ENCODE results near the gene ESPNL.
"Not testable (repeated sequence)": the region's sequence is repeated elsewhere in the genome, so short reads cannot be mapped to it uniquely, and the experiment has no call there.

Gene ESPNL

DNA sequence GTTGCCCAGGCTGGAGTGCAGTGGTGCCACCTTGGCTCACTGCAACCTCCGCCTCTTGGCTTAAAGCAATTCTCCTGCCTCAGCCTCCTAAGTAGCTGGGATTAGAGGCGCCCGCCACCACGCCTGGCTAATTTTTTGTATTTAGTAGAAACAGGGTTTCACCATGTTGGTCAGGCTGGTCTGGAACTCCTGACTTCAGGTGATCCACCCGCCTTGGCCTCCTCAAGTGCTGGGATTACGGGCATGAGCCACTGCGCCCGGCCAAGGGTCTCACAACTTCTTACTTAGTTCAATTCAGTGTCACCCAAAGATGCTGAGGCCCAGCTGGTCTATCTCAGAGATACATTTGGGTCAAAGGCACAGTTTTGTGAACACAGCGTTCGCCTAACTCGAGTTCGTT is 15.6 kb downstream of the ESPNL start:
- DNase-seq (ENCODE audit: low spot score), result not testable (repeated sequence)

DNA sequence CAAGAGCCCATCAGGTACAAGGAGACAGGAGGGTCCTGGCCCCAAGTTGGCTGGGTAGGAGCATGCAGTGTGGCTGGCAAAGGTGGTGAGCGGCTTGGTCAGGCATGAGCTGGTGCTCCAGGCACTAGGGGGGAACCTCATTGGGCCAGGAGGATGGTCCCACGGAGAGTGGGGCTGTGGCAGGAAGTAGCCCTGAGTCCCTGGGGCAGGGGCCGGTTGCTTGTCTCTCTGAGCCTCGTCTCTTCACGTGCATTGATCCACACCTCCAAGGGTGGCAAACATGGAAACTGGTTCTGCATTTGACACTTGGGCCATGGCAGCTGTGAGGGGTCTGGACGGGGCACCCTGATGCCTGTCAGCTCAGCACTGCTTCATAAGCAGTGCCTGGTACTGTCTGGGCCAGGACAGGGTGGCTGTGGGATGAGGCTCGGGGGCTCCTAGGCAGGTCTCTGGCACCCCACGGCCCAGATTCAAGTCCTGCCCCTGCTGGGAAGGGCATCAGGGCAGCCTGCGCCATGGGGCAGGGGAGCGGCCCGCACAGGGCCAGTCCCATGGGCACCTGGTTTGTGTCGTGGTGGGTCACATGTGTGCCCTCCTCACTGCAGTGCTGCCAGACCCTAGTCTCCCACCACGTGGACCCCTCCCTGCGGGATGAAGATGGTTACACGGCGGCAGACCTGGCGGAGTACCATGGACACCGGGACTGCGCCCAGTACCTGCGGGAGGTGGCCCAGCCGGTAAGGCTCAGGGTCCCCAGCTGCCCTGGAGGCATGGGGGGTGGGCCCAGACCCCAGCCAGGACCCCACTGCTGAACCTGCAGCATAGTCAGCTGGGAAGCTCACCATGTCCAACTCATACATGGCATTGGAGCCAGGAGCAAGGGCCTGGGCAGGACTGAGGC is 16.4 kb downstream of the ESPNL start:
- no peak for DNase-seq (ENCODE audit: low spot score)

DNA sequence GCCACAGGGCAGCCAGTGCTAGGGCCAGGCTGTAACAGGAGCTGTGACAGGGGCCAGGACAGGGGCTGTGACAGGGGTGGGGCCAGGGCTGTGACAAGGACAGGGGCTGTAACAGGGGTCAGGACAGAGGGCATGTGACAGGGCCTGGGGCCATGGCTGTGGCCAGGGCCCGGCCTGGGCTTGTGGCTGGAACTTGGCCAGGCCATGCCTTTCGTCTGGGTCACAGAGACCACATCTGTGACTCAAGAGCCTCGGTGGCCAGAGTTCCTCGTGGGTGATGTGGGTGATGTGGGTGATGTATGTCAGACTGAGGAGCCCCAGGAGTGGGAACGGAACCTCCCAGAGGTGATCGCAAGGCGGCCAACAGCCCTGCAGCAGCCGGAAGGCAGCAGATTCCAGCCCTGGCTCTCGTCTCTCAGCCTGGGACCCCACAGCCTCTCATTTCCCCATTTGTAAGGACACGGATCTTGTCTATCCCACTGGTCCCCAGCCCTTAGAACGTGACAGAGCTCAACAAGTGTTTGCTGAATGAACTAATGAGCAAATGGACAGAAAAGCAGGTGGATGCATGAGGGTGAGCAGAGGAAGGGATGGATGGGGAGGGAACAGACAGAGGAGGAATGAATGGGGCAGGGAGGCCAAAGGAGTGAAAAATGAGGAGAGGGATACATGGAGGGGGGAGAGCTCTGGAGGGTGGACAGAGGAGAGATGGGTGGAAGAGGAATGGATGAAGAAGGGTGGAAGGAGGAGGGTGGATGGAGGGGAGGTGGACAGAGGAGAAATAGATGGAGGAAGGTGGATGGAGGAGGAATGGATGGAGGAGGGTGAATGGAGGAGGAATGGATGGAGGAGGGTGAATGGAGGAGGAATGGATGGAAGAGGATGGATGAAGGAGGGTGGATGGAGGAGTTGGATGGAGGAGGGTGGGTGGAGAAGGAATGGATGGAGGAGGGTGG is 17.3 kb downstream of the ESPNL start:
- DNase-seq (ENCODE audit: low spot score), result no peak

DNA sequence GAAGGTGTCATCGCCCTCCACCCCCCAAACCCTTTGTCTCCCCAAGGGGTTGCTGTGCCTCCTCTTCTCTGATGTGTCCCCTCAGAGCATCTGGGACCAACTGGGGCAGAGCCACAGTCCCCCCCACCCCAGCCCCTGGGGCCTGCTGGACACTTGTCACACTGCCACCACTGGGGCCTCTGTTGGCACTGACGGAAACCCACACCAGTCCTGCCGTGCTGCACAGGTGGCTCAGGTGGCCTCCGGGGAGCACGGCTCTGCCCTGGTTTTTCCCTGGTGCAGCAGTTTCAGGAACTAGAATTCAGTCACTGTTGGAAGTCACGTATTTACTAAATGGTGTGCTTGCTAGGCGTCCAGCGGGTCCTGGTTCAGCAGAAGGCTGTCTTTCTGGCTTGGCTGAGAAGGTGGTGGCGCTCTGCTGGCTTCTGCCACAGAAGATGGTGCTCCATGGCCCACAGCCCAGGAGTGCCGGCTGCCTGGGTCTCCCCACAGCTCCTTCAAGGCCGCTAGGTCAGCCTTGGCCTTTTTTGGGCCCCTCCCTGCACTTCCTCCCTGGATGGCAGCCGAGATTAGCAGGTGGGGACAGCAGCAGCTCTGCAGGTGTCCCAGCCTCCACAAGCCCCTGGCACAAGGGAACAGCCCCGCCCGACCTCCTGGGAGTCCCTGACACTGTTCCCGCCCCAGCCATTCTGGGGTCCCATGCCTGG is 19.8 kb downstream of the ESPNL start:
- no peak for DNase-seq (ENCODE audit: low spot score)

DNA sequence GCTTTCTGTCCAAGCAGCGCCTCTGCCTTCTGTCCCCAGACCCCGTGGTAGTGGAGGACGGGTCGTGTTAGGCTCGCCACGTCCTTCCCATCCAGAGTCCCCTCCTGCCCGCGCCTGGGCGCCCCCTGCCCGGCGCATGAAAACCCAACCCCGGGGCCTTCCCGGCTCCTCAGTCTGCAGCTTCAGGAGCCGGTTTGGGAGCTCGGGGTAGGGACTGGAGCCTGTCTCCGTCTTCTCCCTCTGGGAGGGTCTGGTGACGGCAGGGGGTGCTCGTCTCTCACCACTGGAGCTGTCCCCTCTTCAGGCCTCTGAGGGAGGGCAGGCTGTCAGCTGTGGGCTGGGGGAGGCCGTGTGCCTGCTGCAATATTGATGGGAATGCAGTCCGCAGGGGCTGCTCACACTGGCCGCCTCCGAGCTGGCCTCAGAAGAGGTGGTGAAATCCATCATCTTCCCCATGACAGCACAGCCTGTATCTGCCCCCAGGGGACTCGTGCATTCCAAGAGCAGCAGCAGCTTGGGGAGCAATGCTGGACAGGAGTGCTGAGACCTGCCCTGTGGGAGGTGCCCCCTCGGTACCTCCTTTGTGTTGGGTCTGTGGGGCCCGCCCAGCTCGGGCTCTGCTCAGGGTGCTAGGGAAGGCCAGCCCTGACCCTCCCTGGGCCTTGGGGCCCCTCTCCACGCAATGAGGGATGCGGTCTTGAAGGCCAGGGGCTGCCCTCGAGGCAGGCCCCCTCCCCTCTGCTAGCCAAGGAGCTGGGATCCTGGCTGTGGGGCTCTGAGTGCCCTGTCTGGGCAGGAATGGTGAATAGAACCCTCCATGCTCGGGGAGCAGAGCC is 20.5 kb downstream of the ESPNL start:
- no peak for DNase-seq (ENCODE audit: low spot score)

DNA sequence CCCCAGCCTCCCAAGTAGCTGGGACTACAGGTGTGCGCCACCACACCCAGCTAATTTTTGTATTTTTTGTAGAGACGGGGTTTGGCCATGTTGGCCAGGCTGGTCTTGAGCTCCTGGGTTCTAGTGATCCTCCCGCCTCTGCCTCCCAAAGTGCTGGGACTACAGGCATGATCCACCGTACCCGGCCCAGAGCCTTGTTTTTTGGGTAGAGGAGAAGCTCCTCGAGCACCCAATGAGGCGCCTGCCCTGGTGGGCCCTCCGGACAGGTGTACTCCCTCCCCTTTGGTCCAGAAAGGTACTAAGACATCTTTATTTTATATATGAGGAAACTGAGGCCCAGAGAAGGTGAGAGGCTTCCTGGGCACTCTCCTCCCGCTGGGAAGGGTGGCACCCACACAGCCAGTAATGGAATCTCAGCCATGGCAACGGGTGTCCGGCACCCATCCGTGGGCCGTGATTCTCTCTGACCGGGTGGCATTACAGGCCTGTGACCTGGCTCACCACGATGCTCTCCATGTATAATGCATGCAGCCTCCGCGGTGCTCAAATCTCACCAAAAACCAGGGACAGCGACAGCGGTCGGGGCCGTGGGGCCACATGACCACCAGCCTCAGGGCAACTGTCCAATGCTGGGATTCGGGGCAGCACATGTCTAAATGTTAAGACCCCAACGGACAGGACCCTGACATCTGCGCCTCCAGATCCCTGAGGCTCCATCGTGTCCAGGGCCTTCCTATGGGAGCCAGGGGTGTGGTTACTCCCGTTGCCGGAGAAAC is 21.6 kb downstream of the ESPNL start:
- DNase-seq (ENCODE audit: low spot score), result no peak

DNA sequence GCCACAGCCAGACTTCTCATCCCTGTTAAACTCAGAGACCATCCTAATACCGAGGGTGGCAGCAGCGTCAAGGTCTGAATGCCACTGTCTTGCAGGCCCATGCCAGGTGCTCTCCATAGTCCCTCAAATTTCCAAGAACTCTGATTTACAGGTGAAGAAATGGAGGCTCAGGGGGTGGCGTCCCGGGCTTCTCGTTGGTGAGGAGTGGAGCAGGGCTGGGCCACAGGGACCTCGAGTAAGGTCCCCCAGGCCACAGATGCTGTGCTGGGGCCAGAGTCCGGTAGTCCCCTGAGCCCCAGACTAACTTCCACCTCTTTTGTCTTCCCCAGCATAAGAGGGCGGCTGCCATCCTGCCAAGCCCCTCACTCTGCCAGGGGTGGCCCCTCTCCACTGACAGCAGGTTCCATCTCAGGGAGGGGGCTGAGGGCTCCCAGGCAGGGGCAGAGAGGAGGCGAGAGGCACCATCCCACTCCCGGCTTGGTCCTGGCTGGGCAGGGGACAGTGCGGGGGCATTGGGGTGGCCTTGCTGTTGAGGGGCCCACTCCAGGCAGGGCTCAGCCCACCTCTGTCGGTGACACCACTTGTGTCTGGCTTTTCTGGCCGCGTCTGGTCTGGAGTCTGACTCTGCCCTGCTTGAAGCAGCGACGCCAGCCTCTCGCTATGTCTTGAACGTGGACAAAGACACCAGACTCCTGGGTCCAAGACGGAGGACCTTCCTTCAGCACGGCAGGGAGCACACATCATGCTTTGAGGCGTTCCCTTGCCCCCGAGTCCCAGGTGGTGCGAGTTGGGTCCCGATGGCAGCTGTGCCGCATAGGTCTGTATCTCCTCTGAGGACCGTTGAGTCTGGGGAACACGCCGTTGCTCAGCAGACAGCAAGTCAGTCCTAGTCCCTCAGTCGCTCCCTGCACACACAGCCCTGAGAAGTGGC is 22.4 kb downstream of the ESPNL start:
- DNase-seq (ENCODE audit: low spot score), result no peak

DNA sequence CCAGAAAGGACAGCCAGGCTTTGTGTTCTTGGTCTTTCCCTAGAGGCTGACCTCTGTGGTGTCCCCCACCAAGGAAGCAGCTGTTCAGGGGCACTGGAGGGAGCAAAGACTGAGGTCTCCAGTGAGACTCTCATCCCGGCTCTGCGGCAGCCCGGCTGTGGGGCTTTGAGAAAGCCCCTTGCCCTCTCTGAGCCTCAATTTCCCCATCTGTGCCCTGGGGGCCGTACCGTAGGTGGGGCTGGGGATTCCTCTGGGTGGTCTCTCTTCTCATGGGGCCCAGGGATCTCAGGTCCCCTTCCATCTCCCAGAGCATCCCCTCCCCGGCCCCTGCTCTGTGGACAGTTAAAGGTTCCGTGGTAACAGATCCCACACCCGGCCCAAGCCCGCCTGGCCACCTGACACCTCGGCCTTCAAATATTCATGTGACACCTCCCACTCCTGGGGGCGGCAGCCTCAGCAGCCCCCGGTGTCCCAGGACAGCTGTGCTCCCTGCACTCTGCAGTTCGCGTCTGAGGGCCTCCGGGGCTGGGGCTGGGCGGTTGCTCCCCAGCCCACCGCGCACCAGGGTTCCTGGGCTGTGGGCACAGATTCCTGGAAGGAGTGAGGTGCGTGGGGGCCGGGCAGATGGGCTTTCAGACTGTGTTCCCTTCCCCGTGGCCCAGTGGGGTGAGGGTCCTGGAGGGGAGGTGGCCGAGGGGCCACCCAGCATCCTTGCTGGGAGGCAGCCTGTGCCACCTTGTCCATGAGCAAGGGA is 23.3 kb downstream of the ESPNL start:
- no peak for DNase-seq (ENCODE audit: low spot score)

DNA sequence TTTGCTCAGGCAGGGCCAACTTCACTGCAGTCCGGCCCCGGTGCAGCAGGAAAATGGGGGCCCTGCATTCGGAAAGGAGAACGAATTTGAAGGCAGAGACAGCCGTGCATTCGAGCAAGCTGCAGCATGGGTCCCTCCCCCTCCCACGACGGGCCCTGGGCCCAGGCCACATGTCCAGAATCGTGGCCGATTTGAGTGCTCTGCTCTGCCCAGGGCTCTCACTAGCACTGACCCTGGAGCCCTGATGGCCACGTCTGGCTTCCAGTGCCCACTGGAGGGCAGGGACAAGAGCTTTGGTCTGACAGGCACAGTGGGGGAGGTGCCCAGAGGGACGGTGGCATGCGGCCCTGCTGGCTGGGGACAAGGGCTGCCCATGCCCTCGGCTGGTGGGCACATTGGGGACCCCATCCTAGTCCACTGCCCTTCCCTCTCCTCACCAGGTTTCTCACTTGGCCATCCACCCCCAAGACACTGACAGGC is 23.9 kb downstream of the ESPNL start:
- DNase-seq (ENCODE audit: low spot score), result no peak

DNA sequence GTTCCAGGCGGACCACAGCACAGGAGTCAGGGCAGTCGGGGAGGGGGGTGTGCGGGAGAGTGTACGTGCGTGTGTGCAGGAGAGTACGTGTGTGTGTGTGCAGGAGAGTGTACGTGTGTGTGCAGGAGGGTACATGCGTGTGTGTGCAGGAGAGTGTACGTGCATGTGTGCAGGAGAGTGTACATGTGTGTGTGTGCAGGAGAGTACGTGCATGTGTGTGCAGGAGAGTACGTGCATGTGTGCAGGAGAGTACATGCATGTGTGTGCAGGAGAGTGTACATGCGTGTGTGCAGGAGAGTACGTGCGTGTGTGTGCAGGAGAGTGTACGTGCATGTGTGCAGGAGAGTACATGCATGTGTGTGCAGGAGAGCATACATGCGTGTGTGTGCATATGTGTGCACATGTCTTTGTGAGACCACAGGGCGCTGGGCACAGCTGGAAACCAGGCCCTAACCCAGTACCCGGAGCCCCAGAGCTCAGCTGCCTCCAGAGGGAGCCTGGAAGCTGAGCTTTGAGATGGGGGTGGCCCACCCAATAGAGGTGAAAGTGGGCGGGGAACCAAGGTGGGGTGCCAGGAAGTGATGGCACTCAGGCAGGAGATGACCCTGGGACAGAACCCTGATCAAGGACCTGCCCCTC is 24.5 kb downstream of the ESPNL start:
- no peak for DNase-seq (ENCODE audit: low spot score)

DNA sequence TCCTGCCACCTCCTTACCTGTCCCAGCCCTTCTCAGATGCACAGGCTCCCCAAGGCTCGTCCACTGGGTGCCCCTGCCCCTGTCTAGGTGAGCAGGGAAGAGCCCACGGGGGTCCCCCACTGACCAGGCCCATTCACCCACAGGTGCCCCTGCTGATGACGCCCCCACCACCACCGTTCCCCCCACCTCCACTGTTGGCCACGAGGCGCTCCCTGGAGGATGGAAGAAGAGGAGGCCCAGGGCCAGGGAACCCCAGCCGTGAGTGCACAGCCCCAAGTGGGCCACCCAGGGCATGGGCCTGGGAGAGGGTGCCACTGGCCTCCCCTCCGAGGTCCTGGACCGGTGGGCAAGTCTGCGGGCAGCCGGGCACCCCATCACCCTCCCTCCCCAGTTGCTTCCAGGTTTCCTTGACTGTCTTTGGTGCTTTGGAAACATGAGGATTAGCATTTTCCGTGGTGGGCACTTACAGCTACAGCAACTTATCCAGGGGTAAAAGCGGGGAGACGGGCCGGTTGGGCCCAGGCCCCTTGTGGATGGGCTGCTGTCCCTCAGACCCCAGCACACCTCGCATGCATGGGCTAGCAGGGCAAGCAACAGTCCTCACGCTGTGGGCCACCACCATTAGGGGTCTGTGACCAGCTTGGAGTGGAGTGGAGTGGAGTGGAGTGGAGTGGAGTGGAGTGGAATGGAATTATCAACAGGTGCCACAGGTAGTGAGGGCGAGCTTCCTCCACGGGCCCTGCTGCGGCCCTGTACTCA is 25.2 kb downstream of the ESPNL start:
- DNase-seq (ENCODE audit: low spot score), result no peak

DNA sequence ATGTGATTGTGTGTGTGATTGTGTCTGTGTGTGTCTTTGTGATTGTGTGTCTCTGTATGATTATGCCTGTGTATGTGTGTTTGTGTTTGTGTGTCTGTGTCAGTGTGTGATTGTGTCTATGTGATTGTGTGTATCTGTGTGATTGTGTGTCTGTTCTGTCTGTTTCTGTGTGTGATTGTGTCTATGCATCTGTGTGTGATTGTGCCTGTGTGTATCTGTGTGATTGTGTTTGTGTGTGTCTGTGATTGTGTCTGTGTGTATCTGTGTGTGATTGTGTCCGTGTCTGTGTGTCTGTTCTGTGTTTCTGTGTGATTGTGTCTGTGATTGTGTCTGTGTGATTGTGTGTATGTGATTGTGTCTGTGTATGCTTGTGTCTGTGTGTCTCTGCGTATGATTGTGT is 26.2 kb downstream of the ESPNL start:
- no peak for DNase-seq (ENCODE audit: low spot score)

DNA sequence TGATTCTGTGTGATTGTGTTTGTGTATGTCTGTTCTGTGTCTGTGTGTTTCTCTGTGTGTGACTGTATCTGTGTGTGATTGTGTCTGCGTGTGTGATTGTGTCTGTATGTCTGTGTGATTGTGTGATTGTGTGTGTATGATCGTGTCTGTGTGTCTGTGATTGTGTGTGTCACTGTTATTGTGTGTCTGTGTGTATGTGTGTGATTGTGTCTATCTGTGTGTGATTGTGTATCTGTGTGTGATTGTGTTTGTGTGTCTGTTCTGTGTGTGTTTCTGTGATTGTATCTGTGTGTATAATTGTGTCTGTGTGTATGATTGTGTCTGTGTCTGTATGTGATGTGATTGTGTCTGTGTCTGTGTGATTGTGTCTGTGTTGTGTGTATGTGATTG is 26.6 kb downstream of the ESPNL start:
- DNase-seq (ENCODE audit: low spot score), result no peak

DNA sequence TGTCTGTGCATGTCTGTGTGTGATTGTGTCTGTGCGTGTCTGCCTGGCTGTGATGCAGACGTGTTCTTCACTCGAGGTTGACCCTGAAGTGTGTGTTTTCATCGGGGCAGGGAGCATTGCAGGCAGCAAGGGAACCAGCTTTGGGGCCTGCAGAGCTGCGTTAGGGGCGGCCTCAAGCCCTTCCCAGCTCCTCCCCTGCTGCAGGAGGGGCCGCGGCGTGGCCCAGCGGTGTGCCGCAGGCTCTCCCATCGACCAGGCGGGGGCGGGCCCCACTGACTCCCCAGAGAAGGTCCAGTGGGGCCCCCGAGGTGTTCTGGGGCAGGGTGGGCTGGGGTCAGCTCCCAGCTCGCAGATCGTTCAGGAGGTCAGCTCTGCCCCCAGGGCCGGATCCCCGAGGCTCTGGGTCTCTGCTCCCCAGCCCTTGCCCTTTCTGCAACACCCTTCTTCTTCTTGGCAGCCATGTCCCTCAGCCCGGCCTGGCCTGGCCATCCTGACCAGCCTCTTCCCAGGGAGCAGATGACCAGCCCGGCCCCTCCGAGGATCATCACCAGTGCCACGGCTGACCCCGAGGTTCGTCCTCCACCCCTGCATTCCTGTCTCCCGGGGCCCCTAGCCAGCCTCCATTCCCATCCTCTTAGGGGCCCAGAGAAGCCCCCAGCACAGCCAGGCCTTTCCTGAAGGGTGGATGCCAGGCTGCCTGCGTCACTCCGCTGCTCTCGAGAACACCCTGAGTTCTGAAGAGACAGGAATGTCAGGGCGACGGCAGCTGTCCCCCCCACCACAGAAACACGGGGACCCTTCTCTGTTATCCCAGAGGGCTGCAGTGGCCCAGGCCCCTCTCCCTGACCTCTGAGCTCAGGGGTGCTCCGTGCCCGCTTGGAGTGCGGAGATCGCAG is 27.3 kb downstream of the ESPNL start:
- DNase-seq (ENCODE audit: low spot score), result no peak

DNA sequence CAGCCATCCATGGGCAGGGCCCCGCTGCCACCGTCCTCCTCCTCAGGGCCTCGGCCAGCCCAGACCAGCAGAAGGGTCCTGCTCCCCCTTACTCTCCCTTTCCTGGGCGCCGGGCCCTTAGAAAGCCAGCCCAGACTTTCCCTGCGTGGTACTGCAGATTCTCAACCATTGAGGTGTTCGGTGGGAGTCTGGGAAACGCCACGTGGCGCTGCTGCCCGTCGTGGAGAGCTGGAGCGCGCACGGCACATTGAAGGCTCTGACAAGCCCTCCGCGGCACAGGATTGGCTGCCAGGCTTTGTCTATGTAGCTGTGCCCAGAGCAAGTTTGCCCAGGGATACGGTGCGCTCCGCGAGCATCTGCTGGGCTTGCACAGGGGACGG is 27.9 kb downstream of the ESPNL start:
- DNase-seq (ENCODE audit: low spot score), result no peak

DNA sequence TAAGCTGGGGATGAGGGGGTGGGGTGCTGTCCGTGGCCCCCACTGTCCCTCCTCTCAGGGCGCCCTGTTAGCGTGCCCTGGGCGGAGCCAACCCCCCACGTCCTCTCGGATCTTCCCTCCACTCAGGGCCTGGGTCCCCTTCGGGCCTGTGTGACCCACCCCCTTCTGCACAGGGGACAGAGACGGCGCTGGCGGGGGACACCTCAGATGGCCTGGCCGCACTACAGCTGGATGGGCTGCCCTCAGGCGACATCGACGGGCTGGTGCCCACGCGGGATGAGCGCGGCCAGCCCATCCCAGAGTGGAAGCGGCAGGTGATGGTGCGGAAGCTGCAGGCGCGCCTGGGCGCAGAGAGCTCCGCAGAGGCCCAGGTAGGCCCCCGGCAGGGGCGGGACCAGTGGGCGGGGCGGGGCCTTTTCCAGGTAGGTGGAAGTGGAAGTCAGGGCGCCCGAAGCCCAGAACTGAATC is 28.4 kb downstream of the ESPNL start:
- DNase-seq (ENCODE audit: low spot score), result no peak
